Endodermal cell (in vitro differentiated cells): ENCODE data around the gene LRSAM1. TPM values are rescaled to one million over a fixed set of nuclear protein-coding genes. Genes with fewer than 3 reads are reported as not detected.

Experiments
- DNase-seq: peaks from one replicate; pipeline ENCODE4 v3.0.0-alpha.2; 2017
- H3K27ac ChIP-seq: 2 replicates; pipeline ENCODE4 v1.5.1; 2013; ENCODE audit warnings: mild to moderate bottlenecking, low read depth, low read length, moderate library complexity
- H3K27me3 ChIP-seq: 2 replicates; pipeline ENCODE4 v1.6.1; 2013; ENCODE audit warnings: mild to moderate bottlenecking, low read length, moderate library complexity; ENCODE audit not compliant: insufficient read depth, control insufficient read depth, poor library complexity, severe bottlenecking
- H3K36me3 ChIP-seq: 2 replicates; pipeline ENCODE4 v1.7.0; 2013; ENCODE audit warnings: mild to moderate bottlenecking, low read length, moderate library complexity; ENCODE audit not compliant: control insufficient read depth, insufficient read depth
- H3K4me1 ChIP-seq: one replicate; pipeline ENCODE4 v1.7.0; 2013; ENCODE audit warnings: low read length; ENCODE audit not compliant: control insufficient read depth, insufficient read depth
- H3K4me3 ChIP-seq: 2 replicates; pipeline ENCODE4 v1.5.1; 2013; ENCODE audit warnings: mild to moderate bottlenecking, low read length, moderate library complexity
- H3K9ac ChIP-seq: 2 replicates; pipeline ENCODE4 v1.6.1; 2013; ENCODE audit warnings: mild to moderate bottlenecking, low read length, moderate library complexity; ENCODE audit not compliant: poor library complexity, severe bottlenecking; ENCODE audit errors: extremely low read depth
- H3K9me3 ChIP-seq: 2 replicates; pipeline ENCODE4 v1.6.1; 2013; ENCODE audit warnings: mild to moderate bottlenecking, low read length, moderate library complexity; ENCODE audit not compliant: control insufficient read depth
- H3K27ac Mint-ChIP-seq: 2 replicates; pipeline ENCODE4 v1.8.0; 2020; ENCODE audit warnings: mixed read lengths
- H3K27me3 Mint-ChIP-seq: 2 replicates; pipeline ENCODE4 v1.8.0; 2021; ENCODE audit warnings: mild to moderate bottlenecking, mixed read lengths; ENCODE audit not compliant: insufficient read depth
- H3K36me3 Mint-ChIP-seq: 2 replicates; pipeline ENCODE4 v1.8.0; 2020; ENCODE audit warnings: low read depth, mixed read lengths
- H3K4me1 Mint-ChIP-seq: 2 replicates; pipeline ENCODE4 v1.8.0; 2020; ENCODE audit warnings: mixed read lengths
- H3K4me3 Mint-ChIP-seq: 2 replicates; pipeline ENCODE4 v1.8.0; 2020; ENCODE audit warnings: mild to moderate bottlenecking, moderate library complexity, mixed read lengths
- H3K9me3 Mint-ChIP-seq: 2 replicates; pipeline ENCODE4 v1.8.0; 2020; ENCODE audit warnings: mild to moderate bottlenecking, mixed read lengths
- CTCF ChIP-seq: fragments of 200-600 bp; sonication (generic); conservative IDR thresholded peaks from 2 replicates; pipeline ENCODE4 v1.5.0; 2021; ENCODE audit warnings: antibody characterized with exemption, mild to moderate bottlenecking
- WGBS, 2 experiments: methylation state at CpG; one replicate each; pipeline versions ENCODE4 v1.1.5 to v1.1.7; 2013; ENCODE audit warnings: missing lambda C conversion rate in 2 of 2, mixed read lengths in 1 of 2; ENCODE audit not compliant: insufficient coverage in 1 of 2, insufficient read length in 1 of 2; 5-methylcytosine and 5-hydroxymethylcytosine counted together
- total RNA-seq, 2 donors: library from RNA; stranded (reverse); fragmentation: NEBNext Ultra II Directional in 1 of 2; extraction: Animal tissue kit (Norgen Biotek cat#: 25700) in 1 of 2; gene quantifications; 2 replicates in 1 of 2; 3 replicates in 1 of 2; pipeline ENCODE4 v1.2.1, GENCODE V29; 2021

Gene LRSAM1
- total RNA-seq, 2 donors from 2014 or later, result 18.4 to 19.8 TPM

DNA sequence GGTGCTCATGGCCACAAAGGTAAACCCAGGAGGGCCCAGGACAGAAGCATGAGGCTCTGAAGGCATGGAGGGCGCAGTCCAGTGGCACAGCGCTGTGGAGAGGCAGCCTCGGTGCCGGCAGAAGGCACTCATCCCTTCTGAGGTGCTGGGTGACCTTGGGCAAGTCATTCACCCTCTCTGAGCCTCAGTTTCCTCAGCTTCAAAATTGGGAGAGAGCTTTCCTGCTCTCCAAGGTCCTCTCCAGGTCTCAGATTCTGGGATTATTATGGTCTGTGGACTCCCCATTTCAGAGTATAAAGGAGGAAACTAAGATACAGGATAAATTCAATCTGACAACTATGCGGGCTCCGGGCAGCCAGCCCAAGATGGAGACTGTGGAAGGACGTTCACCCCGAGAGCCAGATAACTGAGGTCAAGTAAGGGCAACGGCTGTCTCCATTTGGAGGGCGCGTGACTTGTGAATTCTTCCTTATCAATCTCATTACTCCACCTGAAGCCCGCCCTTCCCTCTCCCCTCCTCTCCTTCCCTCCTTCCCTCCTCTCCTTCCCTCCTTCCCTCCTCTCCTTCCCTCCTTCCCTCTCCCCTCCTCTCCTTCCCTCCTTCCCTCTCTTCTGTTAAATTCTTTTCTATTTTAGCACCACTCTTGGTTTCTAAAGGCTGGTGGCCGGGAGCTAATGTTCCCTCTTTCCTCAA lies 58.1 kb downstream of the LRSAM1 start:
- Mint-ChIP-seq H3K4me1 (peaks cover 5% of the 10 kb centered on the region), H3K27ac (no peak overlapping the region), H3K9me3 (no peaks in the 10 kb centered on the region), H3K4me3 (no peak overlapping the region), H3K36me3 (peaks cover 29% of the 10 kb centered on the region), H3K27me3 (no peaks in the 10 kb centered on the region)
- H3K27ac ChIP-seq, result no peak overlapping the region
- WGBS, 2 experiments, result 88 to 96% methylated on average over 5 to 13 of the region's 13 CpGs
- H3K27me3 ChIP-seq, result no peaks in the 10 kb centered on the region
- peaks cover 6% of the 10 kb centered on the region for H3K36me3 ChIP-seq
- no peak for TF ChIP-seq CTCF
- no peak for DNase-seq
- H3K9me3 ChIP-seq, result no peaks in the 10 kb centered on the region
- no peaks in the 10 kb centered on the region for H3K4me1 ChIP-seq
- H3K9ac ChIP-seq, result no peak overlapping the region
- no peak overlapping the region for H3K4me3 ChIP-seq

- no peak for TF ChIP-seq CTCF
Measured at GRCh38 chr9:127509955-127510299, 58.6 kb downstream of the LRSAM1 start.

GRCh38 chr9:127514468-127514867 lies 63.2 kb downstream of the LRSAM1 start:
- no peaks in the 10 kb centered on the region for H3K4me1 ChIP-seq
- H3K36me3 Mint-ChIP-seq, result peaks cover 53% of the 10 kb centered on the region
- no peak for TF ChIP-seq CTCF
- peaks cover 5% of the 10 kb centered on the region for H3K4me1 Mint-ChIP-seq
- no peaks in the 10 kb centered on the region for H3K27me3 ChIP-seq
- no peak overlapping the region for H3K4me3 ChIP-seq
- H3K27ac Mint-ChIP-seq, result no peak overlapping the region
- H3K9me3 Mint-ChIP-seq, result no peaks in the 10 kb centered on the region
- WGBS, 2 experiments, result 87 to 92% methylated on average over 1 to 2 of the region's 2 CpGs
- no peaks in the 10 kb centered on the region for H3K9me3 ChIP-seq
- H3K9ac ChIP-seq, result no peak overlapping the region
- DNase-seq, result no peak
- H3K36me3 ChIP-seq, result peaks cover 25% of the 10 kb centered on the region
- no peaks in the 10 kb centered on the region for H3K27me3 Mint-ChIP-seq
- H3K4me3 Mint-ChIP-seq, result no peak overlapping the region
- H3K27ac ChIP-seq, result no peak overlapping the region

More at GRCh38 chr9:127509955-127510299, 58.6 kb downstream of the LRSAM1 start:
- H3K4me3 ChIP-seq, result no peak overlapping the region
- Mint-ChIP-seq H3K9me3 (no peaks in the 10 kb centered on the region), H3K27me3 (no peaks in the 10 kb centered on the region), H3K4me3 (no peak overlapping the region), H3K27ac (no peak overlapping the region), H3K36me3 (peaks cover 34% of the 10 kb centered on the region), H3K4me1 (peaks cover 5% of the 10 kb centered on the region)
- no peak for DNase-seq
- H3K9ac ChIP-seq, result no peak overlapping the region
- H3K27ac ChIP-seq, result no peak overlapping the region
- no peaks in the 10 kb centered on the region for H3K9me3 ChIP-seq
- WGBS, 2 experiments, result 80 to 87% methylated on average over 1 to 15 of the region's 15 CpGs
- no peaks in the 10 kb centered on the region for H3K27me3 ChIP-seq
- no peaks in the 10 kb centered on the region for H3K4me1 ChIP-seq
- peaks cover 9% of the 10 kb centered on the region for H3K36me3 ChIP-seq
